GM12878 (cell line): ENCODE results near the gene DUSP16.

ENCODE experiments used
- BACH1 ChIP-seq: fragments of 450-650 bp; IDR thresholded peaks from 2 replicates; pipeline ENCODE4 v1.6.1; 2017; ENCODE audit warnings: mild to moderate bottlenecking, borderline replicate concordance
- CHD1 ChIP-seq: IDR thresholded peaks from 2 replicates; pipeline ENCODE4 v1.6.1; 2012; ENCODE audit warnings: low read depth, low read length, improper control_type of control experiment
- HDAC6 ChIP-seq: fragments of 200-600 bp; sonication (generic); IDR thresholded peaks from one replicate; pipeline ENCODE4 v1.8.0; 2017; ENCODE audit warnings: antibody characterized with exemption; ENCODE audit not compliant: unreplicated experiment
- HDGF ChIP-seq: fragments of 450-650 bp; IDR thresholded peaks from 2 replicates; pipeline ENCODE4 v1.6.1; 2016; ENCODE audit warnings: antibody characterized with exemption
- NFIC ChIP-seq: IDR thresholded peaks from 2 replicates; pipeline ENCODE4 v1.6.1; 2012; ENCODE audit warnings: low read depth, mild to moderate bottlenecking, inconsistent platforms, low read length, moderate library complexity
- RFX5 ChIP-seq: IDR thresholded peaks from 2 replicates; pipeline ENCODE4 v1.6.1; 2011; ENCODE audit warnings: low read depth, low read length, improper control_type of control experiment
- TCF7 ChIP-seq: IDR thresholded peaks from 2 replicates; pipeline ENCODE4 v1.6.1; 2014; ENCODE audit warnings: antibody characterized with exemption, borderline replicate concordance

DNA sequence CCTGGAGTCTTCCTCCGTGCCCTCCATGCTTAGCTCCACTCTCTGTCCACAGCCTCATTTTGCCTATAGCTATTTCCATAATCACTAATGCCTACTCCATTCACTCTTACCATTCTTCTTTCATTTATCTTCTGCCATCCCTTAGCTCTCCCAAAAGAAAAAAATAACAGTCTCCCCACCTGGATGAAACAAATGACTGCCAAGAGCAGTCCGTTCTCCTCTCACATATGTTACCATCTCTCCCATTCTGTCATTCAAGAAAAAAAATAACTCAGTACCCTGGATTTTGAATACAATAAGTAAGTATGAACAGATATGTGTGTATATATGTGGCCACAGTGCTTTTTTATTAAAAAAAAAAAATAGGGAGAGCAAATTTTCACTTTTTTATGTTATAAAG lies 13.2 kb downstream of the DUSP16 start:
- TF ChIP-seq HDAC6 (no peak), CHD1 (no peak), NFIC (no peak), RFX5 (no peak), TCF7 (no peak), HDGF (no peak), BACH1 (no peak)
